ENCODE results near the gene FHIT.

Gene FHIT

DNA sequence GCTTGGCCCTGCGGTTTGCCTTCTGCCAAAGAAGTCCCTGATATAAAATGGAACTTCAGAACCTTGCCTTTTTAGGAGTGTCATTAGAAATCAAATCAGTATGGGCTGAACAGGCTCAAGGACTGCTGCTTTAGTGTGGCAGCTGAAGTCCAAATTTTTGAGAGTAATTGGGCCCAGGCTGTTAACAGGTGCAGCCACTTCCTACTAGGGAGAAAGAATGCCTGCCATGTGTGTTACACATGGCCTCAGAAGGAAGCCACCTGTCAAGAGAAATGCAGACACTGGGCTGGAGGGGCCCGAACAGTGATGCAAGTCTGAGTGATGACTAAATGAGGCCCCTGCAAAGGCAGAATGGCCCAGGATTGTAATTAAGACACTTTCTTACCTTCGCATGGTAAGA, 1414.7 kb downstream of the FHIT start:
- no peak overlapping the region for H3K4me3 ChIP-seq (ENCODE audit: low read depth in 1 of 2, low read length in 2 of 2)
- H3K27ac ChIP-seq (ENCODE audit: low read depth, low read length) = no peak overlapping the region
- H3K4me1 ChIP-seq (ENCODE audit: control insufficient read depth in 1 of 2, insufficient read depth in 2 of 2, low read length in 2 of 2) = no peaks in the 10 kb centered on the region
- no peak overlapping the region for H3K9ac ChIP-seq (ENCODE audit: low read depth in 1 of 2, low read length in 2 of 2)
- H3K27me3 ChIP-seq (ENCODE audit: control insufficient read depth in 1 of 2, insufficient read depth in 2 of 2, low read length in 2 of 2) = no peaks in the 10 kb centered on the region
- no peaks in the 10 kb centered on the region for H3K9me3 ChIP-seq (ENCODE audit: control insufficient read depth in 1 of 2, low read length in 2 of 2)
- no peaks in the 10 kb centered on the region for H3K36me3 ChIP-seq (ENCODE audit: control insufficient read depth in 1 of 2, insufficient read depth in 2 of 2, low read length in 2 of 2)

DNA sequence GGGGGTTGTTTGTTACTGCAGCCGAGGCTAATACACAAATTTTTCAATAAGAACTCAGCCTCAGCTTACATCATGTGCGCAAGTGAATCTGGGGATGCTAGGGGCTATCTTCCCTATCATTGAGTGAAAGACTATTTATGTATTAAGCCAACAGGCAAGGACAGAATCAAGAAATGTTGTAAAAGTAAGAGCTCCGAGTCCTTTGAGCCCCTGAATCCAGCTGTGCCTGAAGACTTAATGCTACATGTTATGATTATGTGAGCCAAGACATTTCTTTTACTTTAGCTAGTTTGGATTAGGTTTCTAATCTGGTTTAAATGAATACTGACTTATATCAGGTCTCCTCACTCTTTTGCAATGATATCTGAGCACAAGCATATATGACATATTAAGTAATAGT, 1418.5 kb downstream of the FHIT start:
- Histone ChIP-seq H3K4me1 (ENCODE audit: control insufficient read depth in 1 of 2, insufficient read depth in 2 of 2, low read length in 2 of 2) (no peaks in the 10 kb centered on the region), H3K9me3 (ENCODE audit: control insufficient read depth in 1 of 2, low read length in 2 of 2) (no peaks in the 10 kb centered on the region), H3K27me3 (ENCODE audit: control insufficient read depth in 1 of 2, insufficient read depth in 2 of 2, low read length in 2 of 2) (no peaks in the 10 kb centered on the region), H3K4me3 (ENCODE audit: low read depth in 1 of 2, low read length in 2 of 2) (no peak overlapping the region), H3K27ac (ENCODE audit: low read depth, low read length) (no peak overlapping the region), H3K9ac (ENCODE audit: low read depth in 1 of 2, low read length in 2 of 2) (no peak overlapping the region), H3K36me3 (ENCODE audit: control insufficient read depth in 1 of 2, insufficient read depth in 2 of 2, low read length in 2 of 2) (no peaks in the 10 kb centered on the region)

DNA sequence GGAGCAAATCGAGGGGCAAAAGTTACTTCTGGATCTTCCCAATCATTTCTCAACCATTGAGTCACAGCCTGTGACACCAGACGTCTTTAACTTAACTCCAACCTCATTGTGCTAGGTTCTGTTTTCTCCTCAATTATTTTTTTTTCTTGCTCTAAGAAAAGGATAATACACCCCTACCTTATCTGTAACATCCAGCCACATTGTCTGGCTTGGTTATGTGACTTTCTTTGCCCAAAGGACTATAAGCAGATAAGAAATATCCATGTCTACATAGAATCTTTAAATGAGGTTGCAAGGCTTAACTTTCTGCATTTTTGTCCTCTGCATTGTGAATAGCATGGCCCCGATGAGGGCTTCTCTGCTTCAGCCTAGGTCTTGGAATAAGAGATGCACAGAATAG, 1419.0 kb downstream of the FHIT start:
- H3K4me1 ChIP-seq (ENCODE audit: control insufficient read depth in 1 of 2, insufficient read depth in 2 of 2, low read length in 2 of 2) = no peaks in the 10 kb centered on the region
- H3K27me3 ChIP-seq (ENCODE audit: control insufficient read depth in 1 of 2, insufficient read depth in 2 of 2, low read length in 2 of 2) = no peaks in the 10 kb centered on the region
- H3K4me3 ChIP-seq (ENCODE audit: low read depth in 1 of 2, low read length in 2 of 2) = no peak overlapping the region
- H3K9me3 ChIP-seq (ENCODE audit: control insufficient read depth in 1 of 2, low read length in 2 of 2) = no peaks in the 10 kb centered on the region
- H3K9ac ChIP-seq (ENCODE audit: low read depth in 1 of 2, low read length in 2 of 2) = no peak overlapping the region
- no peaks in the 10 kb centered on the region for H3K36me3 ChIP-seq (ENCODE audit: control insufficient read depth in 1 of 2, insufficient read depth in 2 of 2, low read length in 2 of 2)
- no peak overlapping the region for H3K27ac ChIP-seq (ENCODE audit: low read depth, low read length)

DNA sequence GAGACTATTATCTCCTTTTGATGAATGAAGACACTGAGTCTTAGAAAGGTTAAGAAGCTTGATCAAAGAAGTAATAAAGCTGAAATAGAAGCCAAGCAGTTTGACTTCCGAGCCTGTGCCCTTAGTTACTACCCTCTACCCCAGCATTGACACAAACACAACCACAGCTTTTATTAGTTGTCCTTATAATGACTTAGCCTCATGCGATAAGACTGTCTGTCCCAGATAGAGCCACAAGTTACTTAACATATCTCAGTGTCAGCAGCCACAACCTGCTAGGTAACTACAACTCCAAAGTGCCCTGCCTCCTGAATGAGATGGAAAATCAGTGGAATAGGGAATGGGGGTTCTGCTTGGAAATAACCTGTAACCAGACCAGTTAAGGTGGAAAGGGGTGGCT, 1419.9 kb downstream of the FHIT start:
- H3K36me3 ChIP-seq (ENCODE audit: control insufficient read depth in 1 of 2, insufficient read depth in 2 of 2, low read length in 2 of 2) = no peaks in the 10 kb centered on the region
- H3K4me1 ChIP-seq (ENCODE audit: control insufficient read depth in 1 of 2, insufficient read depth in 2 of 2, low read length in 2 of 2) = no peaks in the 10 kb centered on the region
- no peaks in the 10 kb centered on the region for H3K9me3 ChIP-seq (ENCODE audit: control insufficient read depth in 1 of 2, low read length in 2 of 2)
- no peak overlapping the region for H3K27ac ChIP-seq (ENCODE audit: low read depth, low read length)
- no peaks in the 10 kb centered on the region for H3K27me3 ChIP-seq (ENCODE audit: control insufficient read depth in 1 of 2, insufficient read depth in 2 of 2, low read length in 2 of 2)
- no peak overlapping the region for H3K4me3 ChIP-seq (ENCODE audit: low read depth in 1 of 2, low read length in 2 of 2)
- no peak overlapping the region for H3K9ac ChIP-seq (ENCODE audit: low read depth in 1 of 2, low read length in 2 of 2)

DNA sequence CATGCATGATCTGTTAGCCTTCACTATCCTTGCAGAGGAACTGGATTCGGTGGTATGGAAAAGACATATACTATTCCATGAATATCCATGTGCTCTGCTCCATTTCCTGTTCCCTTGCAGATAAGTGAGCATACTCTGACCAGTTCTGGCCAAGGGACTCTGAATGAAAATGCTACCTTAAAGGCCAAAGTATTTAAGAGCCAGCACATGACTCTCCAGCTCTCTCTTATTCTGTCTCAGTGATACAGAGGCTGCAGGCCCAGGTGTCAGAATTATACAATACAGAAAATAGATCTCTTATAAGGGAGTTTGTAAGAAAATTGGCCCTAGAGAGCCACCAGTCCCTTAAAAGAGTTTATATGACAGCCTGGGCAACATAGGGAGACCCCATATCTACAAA, 1421.7 kb downstream of the FHIT start:
- Histone ChIP-seq H3K27me3 (ENCODE audit: control insufficient read depth in 1 of 2, insufficient read depth in 2 of 2, low read length in 2 of 2) (no peaks in the 10 kb centered on the region), H3K36me3 (ENCODE audit: control insufficient read depth in 1 of 2, insufficient read depth in 2 of 2, low read length in 2 of 2) (no peaks in the 10 kb centered on the region), H3K4me1 (ENCODE audit: control insufficient read depth in 1 of 2, insufficient read depth in 2 of 2, low read length in 2 of 2) (no peaks in the 10 kb centered on the region), H3K9ac (ENCODE audit: low read depth in 1 of 2, low read length in 2 of 2) (no peak overlapping the region), H3K27ac (ENCODE audit: low read depth, low read length) (no peak overlapping the region), H3K4me3 (ENCODE audit: low read depth in 1 of 2, low read length in 2 of 2) (no peak overlapping the region), H3K9me3 (ENCODE audit: control insufficient read depth in 1 of 2, low read length in 2 of 2) (no peaks in the 10 kb centered on the region)

DNA sequence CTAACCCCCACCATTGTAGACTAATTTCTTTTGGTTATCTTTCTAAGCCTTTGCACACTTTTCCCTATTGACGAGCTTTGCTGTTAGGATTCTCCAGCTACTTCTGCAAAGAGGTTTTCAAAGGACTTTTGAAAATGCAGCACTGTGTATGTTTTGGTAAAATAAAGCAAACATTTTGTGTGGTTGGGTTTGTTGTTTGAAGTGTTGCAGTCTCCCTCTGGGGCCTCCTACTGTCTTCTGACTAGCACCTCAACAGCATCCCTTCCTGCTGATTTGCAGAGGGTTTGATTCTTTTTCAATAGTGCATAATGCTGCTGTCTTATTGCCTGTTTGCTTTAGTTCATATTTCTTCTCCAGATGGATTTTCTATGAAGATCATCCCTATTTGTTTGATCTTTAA, 1426.4 kb downstream of the FHIT start:
- Histone ChIP-seq H3K36me3 (ENCODE audit: control insufficient read depth in 1 of 2, insufficient read depth in 2 of 2, low read length in 2 of 2) (no peaks in the 10 kb centered on the region), H3K9ac (ENCODE audit: low read depth in 1 of 2, low read length in 2 of 2) (no peak overlapping the region), H3K27me3 (ENCODE audit: control insufficient read depth in 1 of 2, insufficient read depth in 2 of 2, low read length in 2 of 2) (no peaks in the 10 kb centered on the region), H3K9me3 (ENCODE audit: control insufficient read depth in 1 of 2, low read length in 2 of 2) (no peaks in the 10 kb centered on the region), H3K4me3 (ENCODE audit: low read depth in 1 of 2, low read length in 2 of 2) (no peak overlapping the region), H3K27ac (ENCODE audit: low read depth, low read length) (no peak overlapping the region), H3K4me1 (ENCODE audit: control insufficient read depth in 1 of 2, insufficient read depth in 2 of 2, low read length in 2 of 2) (no peaks in the 10 kb centered on the region)

DNA sequence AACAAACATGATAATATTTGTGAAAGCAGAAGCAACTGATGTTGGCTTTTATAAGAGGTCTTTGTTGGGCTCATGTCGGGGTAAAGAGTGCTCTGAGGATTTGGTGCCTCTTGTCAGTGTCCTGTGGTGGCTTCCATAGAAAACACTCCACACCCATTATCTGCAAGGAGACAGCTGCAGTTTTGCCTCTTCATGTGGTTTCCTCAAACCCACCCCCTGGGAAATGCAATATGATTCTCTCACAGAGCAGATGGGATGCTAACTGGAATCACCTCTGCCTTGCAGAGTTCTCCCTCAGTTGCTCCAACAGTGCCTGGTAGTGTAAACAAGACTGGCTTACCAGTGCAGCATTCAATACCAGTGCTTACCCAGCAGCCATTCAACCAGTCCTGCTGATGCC, 1430.0 kb downstream of the FHIT start:
- H3K9me3 ChIP-seq (ENCODE audit: control insufficient read depth in 1 of 2, low read length in 2 of 2) = no peaks in the 10 kb centered on the region
- no peak overlapping the region for H3K9ac ChIP-seq (ENCODE audit: low read depth in 1 of 2, low read length in 2 of 2)
- H3K4me1 ChIP-seq (ENCODE audit: control insufficient read depth in 1 of 2, insufficient read depth in 2 of 2, low read length in 2 of 2) = peaks cover 0 to 3% of the 10 kb centered on the region in 2 donors
- no peaks in the 10 kb centered on the region for H3K27me3 ChIP-seq (ENCODE audit: control insufficient read depth in 1 of 2, insufficient read depth in 2 of 2, low read length in 2 of 2)
- no peak overlapping the region for H3K27ac ChIP-seq (ENCODE audit: low read depth, low read length)
- H3K4me3 ChIP-seq (ENCODE audit: low read depth in 1 of 2, low read length in 2 of 2) = no peak overlapping the region
- no peaks in the 10 kb centered on the region for H3K36me3 ChIP-seq (ENCODE audit: control insufficient read depth in 1 of 2, insufficient read depth in 2 of 2, low read length in 2 of 2)

DNA sequence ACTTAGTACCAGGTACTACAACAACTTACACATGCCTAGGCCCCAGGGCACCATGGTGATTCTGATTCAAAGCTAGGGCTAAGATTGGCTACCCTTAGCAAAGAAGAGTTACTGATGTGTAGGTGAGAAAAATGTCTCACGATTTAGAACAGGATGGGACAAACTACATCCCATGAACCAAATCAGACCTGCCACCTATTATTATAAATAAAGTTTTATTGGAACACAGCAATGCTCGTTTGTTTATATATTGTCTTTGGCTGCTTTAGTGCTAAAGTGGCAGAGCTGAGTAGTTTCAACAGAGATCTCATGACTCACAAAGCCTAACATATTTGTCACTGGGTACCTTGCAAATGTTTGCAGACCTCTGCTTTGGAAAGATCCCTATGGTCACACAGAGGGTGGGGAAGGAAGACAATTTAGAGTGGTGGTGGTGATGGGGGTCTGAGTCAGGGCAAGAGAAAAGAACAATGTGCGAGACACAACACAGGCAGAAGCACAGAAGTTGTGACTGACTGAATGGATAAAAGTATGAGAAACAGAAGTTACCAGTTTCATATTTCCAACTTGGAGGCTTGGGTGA, 1430.8 kb downstream of the FHIT start:
- no peak overlapping the region for H3K4me3 ChIP-seq (ENCODE audit: low read depth in 1 of 2, low read length in 2 of 2)
- no peak overlapping the region for H3K27ac ChIP-seq (ENCODE audit: low read depth, low read length)
- H3K9me3 ChIP-seq (ENCODE audit: control insufficient read depth in 1 of 2, low read length in 2 of 2) = no peaks in the 10 kb centered on the region
- H3K4me1 ChIP-seq (ENCODE audit: control insufficient read depth in 1 of 2, insufficient read depth in 2 of 2, low read length in 2 of 2) = peaks cover 0 to 3% of the 10 kb centered on the region in 2 donors
- no peaks in the 10 kb centered on the region for H3K36me3 ChIP-seq (ENCODE audit: control insufficient read depth in 1 of 2, insufficient read depth in 2 of 2, low read length in 2 of 2)
- no peaks in the 10 kb centered on the region for H3K27me3 ChIP-seq (ENCODE audit: control insufficient read depth in 1 of 2, insufficient read depth in 2 of 2, low read length in 2 of 2)
- no peak overlapping the region for H3K9ac ChIP-seq (ENCODE audit: low read depth in 1 of 2, low read length in 2 of 2)

DNA sequence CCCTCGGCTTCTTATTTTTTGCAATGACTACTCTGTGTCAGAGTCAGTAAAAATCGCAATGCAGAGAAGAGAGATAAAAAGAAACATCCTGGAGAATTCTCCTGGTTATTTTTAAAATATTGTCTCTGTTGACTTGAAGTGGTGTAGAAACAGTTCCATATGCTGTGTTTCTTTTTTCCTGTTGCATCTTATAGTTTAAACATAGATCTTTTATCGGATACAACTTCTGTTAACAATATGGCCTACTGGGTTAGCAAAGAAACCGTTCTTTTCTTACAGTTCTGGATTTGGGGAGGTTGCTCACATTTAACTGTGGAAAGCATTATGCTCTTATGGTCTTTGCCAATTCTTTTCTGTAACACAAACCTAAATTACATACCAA, 1432.3 kb downstream of the FHIT start:
- H3K27ac ChIP-seq (ENCODE audit: low read depth, low read length) = no peak overlapping the region
- H3K9me3 ChIP-seq (ENCODE audit: control insufficient read depth in 1 of 2, low read length in 2 of 2) = no peaks in the 10 kb centered on the region
- H3K9ac ChIP-seq (ENCODE audit: low read depth in 1 of 2, low read length in 2 of 2) = no peak overlapping the region
- no peaks in the 10 kb centered on the region for H3K27me3 ChIP-seq (ENCODE audit: control insufficient read depth in 1 of 2, insufficient read depth in 2 of 2, low read length in 2 of 2)
- H3K4me3 ChIP-seq (ENCODE audit: low read depth in 1 of 2, low read length in 2 of 2) = no peak overlapping the region
- peaks cover 0 to 3% of the 10 kb centered on the region in 2 donors for H3K4me1 ChIP-seq (ENCODE audit: control insufficient read depth in 1 of 2, insufficient read depth in 2 of 2, low read length in 2 of 2)
- H3K36me3 ChIP-seq (ENCODE audit: control insufficient read depth in 1 of 2, insufficient read depth in 2 of 2, low read length in 2 of 2) = no peaks in the 10 kb centered on the region

DNA sequence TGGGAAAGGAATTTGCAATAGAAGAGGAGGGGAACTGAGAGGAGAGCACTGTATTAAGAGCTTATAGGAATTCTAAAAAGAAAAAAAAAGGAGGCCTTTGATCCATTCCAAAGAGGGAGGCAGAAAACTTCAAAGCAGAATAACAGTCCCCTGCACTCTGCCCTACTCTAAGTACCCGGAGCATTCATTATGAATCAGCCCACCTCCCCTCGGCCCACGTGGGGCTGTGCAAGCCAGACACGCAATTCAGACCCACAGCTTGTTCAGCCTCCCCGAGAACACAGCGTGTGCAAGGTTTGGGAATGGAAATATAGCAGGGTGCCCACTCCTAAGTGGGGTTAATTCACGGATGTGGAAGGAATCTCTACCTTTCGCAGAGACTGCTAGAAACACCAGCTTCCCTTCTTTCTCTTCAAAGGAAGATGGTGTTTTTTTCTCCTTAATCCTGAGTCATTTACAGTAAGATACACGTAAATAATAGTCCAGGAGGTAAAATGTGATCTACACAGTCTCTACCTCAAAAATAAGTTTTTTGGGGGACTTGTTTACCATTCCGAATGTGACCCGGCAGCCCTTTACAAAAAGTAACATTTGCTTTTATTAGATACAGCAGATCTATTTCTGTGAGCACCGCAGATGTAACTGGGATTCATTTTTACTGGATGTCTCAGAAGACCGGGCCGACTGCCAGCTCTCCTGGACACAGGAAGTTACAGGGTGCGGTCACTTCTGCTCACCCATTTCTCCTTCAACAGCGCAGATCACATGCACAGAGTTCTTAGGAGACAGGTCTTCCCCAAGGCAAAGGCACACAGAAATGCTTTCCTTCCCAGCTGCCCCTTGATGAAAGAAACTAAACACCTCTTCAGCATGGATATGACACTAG, 1433.0 kb downstream of the FHIT start:
- Histone ChIP-seq H3K27me3 (ENCODE audit: control insufficient read depth in 1 of 2, insufficient read depth in 2 of 2, low read length in 2 of 2) (no peaks in the 10 kb centered on the region), H3K4me1 (ENCODE audit: control insufficient read depth in 1 of 2, insufficient read depth in 2 of 2, low read length in 2 of 2) (peaks cover 0 to 3% of the 10 kb centered on the region in 2 donors), H3K9ac (ENCODE audit: low read depth in 1 of 2, low read length in 2 of 2) (no peak overlapping the region), H3K27ac (ENCODE audit: low read depth, low read length) (no peak overlapping the region), H3K9me3 (ENCODE audit: control insufficient read depth in 1 of 2, low read length in 2 of 2) (no peaks in the 10 kb centered on the region), H3K4me3 (ENCODE audit: low read depth in 1 of 2, low read length in 2 of 2) (no peak overlapping the region), H3K36me3 (ENCODE audit: control insufficient read depth in 1 of 2, insufficient read depth in 2 of 2, low read length in 2 of 2) (no peaks in the 10 kb centered on the region)

Measured in duodenal mucosa (tissue), 2 donors.